D721Med (cell line): ENCODE data around the gene CTXN1.

ENCODE experiments used
- DNase-seq: peaks from one replicate; pipeline ENCODE4 v3.0.0; 2011; ENCODE audit warnings: low spot score; ENCODE audit not compliant: insufficient read length
- FAIRE-seq: peaks from 2 replicates; lab custom pipeline; 2011; peaks lifted over from hg19 to GRCh38; lab: Jason Lieb, UNC
- CTCF ChIP-seq: IDR thresholded peaks from 2 replicates; pipeline ENCODE4 v1.5.1; 2012; ENCODE audit warnings: mild to moderate bottlenecking, control low read depth; ENCODE audit not compliant: insufficient read depth; ENCODE audit errors: missing control alignments

Gene CTXN1

GRCh38 chr19:7907544-7907943 lies 18.4 kb downstream of the CTXN1 start:
- no peak for FAIRE-seq
- no peak for TF ChIP-seq CTCF
- DNase-seq = no peak

DNA sequence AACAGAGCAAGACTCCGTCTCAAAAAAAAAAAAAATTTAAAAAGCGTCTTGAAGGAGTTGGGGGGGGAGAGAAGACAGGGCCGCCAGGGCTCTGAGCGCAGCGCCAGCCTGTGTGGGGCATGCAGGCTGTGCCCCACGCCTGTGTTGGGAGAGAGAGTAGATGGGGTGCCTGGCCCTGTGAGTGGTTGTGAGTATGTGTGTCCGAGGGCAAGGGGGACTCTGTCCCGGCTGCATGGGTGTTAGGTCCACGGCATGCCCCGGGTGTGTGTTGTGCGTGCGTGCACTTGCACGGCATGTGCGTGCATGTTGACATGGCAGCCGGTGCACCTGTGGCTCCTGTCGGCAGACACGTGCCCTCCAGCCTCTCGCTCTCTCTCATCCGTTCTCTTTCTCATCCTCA lies 18.8 kb downstream of the CTXN1 start:
- DNase-seq (no peak), FAIRE-seq (no peak)
- TF ChIP-seq CTCF = no peak

DNA sequence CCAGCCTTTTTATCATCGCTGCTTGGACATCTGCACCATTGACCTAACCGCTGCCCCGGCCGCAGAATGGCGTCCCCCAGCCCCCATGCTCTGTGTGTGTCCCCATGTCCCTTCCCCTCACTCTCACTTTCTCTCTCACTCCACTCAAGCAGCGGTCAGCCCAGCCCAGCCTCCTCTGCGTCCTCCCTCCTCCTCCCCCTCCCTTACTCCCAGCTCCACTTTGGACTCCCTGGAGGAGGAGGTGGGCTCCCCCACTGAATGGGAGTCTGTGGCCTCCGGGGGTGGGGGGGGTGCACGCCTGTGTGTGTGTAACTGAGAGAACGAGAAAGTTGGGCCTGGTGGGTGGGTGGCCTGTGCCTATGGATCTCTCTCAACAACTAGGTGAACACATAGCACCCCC lies 20.1 kb downstream of the CTXN1 start:
- TF ChIP-seq CTCF = no peak
- DNase-seq = no peak
- FAIRE-seq = no peak

DNA sequence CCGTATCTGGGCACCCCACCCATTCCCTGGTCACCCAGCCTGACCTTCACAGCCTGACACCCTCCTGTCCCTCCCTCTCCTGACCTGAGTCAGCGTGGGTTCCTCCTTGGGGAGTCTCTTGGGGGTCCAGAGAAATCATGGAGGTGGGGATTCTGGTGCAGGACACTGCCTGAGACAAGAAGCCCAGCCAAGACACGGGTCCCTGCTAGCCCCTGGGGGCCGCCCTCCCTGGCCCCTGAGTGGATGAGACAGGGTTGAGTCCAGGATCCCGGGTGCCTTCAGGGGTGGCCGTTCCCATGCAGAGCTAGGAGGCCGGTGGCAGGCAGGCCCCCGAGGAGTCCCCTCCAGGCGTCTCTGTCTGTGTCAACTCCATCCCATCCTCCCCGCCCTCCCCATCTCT lies 20.7 kb downstream of the CTXN1 start:
- TF ChIP-seq CTCF = no peak
- FAIRE-seq = no peak
- DNase-seq = no peak

GRCh38 chr19:7904074-7905020 lies 21.6 kb downstream of the CTXN1 start:
- DNase-seq = no peak
- TF ChIP-seq CTCF = no peak
- no peak for FAIRE-seq

- FAIRE-seq (peak; percentile 29), DNase-seq (peak; percentile 96)
- TF ChIP-seq CTCF = peak; percentile 80
Measured at GRCh38 chr19:7903244-7904073, 22.5 kb downstream of the CTXN1 start, which contains the start of gene MAP2K7. MAP2K7 (plus strand) TSS chr19:7903877; CDS start chr19:7903945, 68 bp downstream.
